ENCODE data around the gene PPIC.

GRCh38 chr5:123037104-123037418 is 536 bp upstream of the PPIC start:
- TF ChIP-seq POLR2A (IDR thresholded peaks at IDR 0.05) (no peak), CTCF (IDR thresholded peaks at IDR 0.05) (no peak)

Measured in gastroesophageal sphincter (tissue), 3 donors.